NT2/D1 (cell line): ENCODE results near the gene POLE4.

Experiments
- YY1 ChIP-seq: IDR thresholded peaks from 2 replicates; pipeline ENCODE4 v1.6.1; 2011; ENCODE audit not compliant: insufficient read length, insufficient read depth
- ZNF274 ChIP-seq: IDR thresholded peaks from 2 replicates; pipeline ENCODE4 v1.6.1; 2011; ENCODE audit warnings: mild to moderate bottlenecking, low read depth, low read length

- no peak for TF ChIP-seq YY1
- no peak for TF ChIP-seq ZNF274
Measured at GRCh38 chr2:74931940-74932339, 26.5 kb upstream of the POLE4 start.
